Thyroid gland (tissue), 4 donors: Measurements from ENCODE around the gene RTL1. TPM values are rescaled to one million over a fixed set of nuclear protein-coding genes. Genes with fewer than 3 reads are reported as not detected.

ENCODE experiments used
- DNase-seq, 2 donors: peaks; one replicate each; pipeline ENCODE4 v3.0.0-alpha.2; 2019
- H3K27ac ChIP-seq, 3 donors: fragments of 200-600 bp; sonication (generic); 1 replicate in 2 of 3; 2 replicates in 1 of 3; pipeline ENCODE4 v1.5.1; 2016 to 2019; ENCODE audit warnings: mild to moderate bottlenecking in 1 of 3, moderate library complexity in 1 of 3
- H3K27me3 ChIP-seq: fragments of 200-600 bp; sonication (generic); one replicate; pipeline ENCODE4 v1.5.1; 2019
- H3K36me3 ChIP-seq, 2 donors: fragments of 200-600 bp; sonication (generic); one replicate each; pipeline ENCODE4 v1.5.1; 2016 to 2019
- H3K4me1 ChIP-seq, 2 donors: fragments of 200-600 bp; sonication (generic); one replicate each; pipeline ENCODE4 v1.5.1; 2017 to 2019
- H3K4me3 ChIP-seq, 3 donors: fragments of 200-600 bp; sonication (generic); replicated peaks in 1 of 3; 1 replicate in 2 of 3; 2 replicates in 1 of 3; pipeline ENCODE4 v1.5.1; 2016; ENCODE audit warnings: mild to moderate bottlenecking in 1 of 3
- H3K9me3 ChIP-seq: fragments of 200-600 bp; sonication (generic); one replicate; pipeline ENCODE4 v1.5.1; 2017
- CTCF ChIP-seq, 6 experiments: fragments of 200-600 bp in 3 of 6; fragments of 450-650 bp in 3 of 6; sonication (generic) in 3 of 6; IDR thresholded peaks; one replicate each; pipeline ENCODE4 v1.5.1; 2016 to 2019; ENCODE audit warnings: antibody characterized with exemption in 6 of 6, mild to moderate bottlenecking in 2 of 6, inconsistent platforms in 1 of 6, moderate library complexity in 1 of 6
- POLR2A ChIP-seq, 2 donors: fragments of 450-650 bp; IDR thresholded peaks; one replicate each; pipeline ENCODE4 v1.6.1; 2017; ENCODE audit warnings: antibody characterized with exemption in 2 of 2, mild to moderate bottlenecking in 2 of 2, moderate library complexity in 1 of 2
- WGBS, 2 donors: methylation state at CpG; one replicate each; pipeline ENCODE4 v1.1.5; 2017; 5-methylcytosine and 5-hydroxymethylcytosine counted together
- intact Hi-C: fragments of 100-400 bp; cut with DNase I; formaldehyde crosslinking; loops from one replicate; pipeline ENCODE4 v1.15.1; 2023
- total RNA-seq, 4 donors: library from RNA; depleted of rRNA; stranded (reverse); fragments of >200 nt; gene quantifications; one replicate each; pipeline ENCODE4 v1.2.3, GENCODE V29; 2016

The RTL1 gene
- total RNA-seq, 4 donors from 2014 or later = not detected

DNA sequence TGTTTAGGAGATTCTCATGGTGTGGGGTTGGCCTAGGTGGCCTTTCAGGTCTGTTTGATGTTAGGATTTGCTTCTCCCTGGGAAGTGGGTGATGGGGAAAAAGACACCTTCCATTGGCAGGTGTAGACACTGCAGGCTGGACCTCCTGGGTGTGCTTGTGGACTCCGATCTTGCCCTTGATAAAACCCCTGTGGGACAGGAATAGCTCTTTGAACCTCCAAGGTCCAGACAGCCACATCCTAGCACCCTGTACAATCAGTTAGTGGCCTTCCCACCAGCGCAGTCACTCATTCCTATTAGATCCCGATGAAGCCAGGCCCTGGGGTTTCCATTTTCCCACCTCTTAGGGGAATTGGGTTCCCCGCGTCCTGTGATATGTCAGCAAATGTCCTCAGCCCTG lies 49.1 kb downstream of the RTL1 start:
- H3K4me3 ChIP-seq = no peak overlapping the region
- no peaks in the 10 kb centered on the region for H3K36me3 ChIP-seq
- no peaks in the 10 kb centered on the region for H3K4me1 ChIP-seq
- no peaks in the 10 kb centered on the region for H3K27me3 ChIP-seq
- no peak for TF ChIP-seq POLR2A (IDR thresholded peaks at IDR 0.05)
- no peak for TF ChIP-seq CTCF (IDR thresholded peaks at IDR 0.05)
- DNase-seq = no peak
- intact Hi-C loops = no loop called here
- no peaks in the 10 kb centered on the region for H3K9me3 ChIP-seq
- no peak overlapping the region for H3K27ac ChIP-seq
- WGBS, 2 donors = 97 to 98% methylated on average over 5 of the region's 5 CpGs

DNA sequence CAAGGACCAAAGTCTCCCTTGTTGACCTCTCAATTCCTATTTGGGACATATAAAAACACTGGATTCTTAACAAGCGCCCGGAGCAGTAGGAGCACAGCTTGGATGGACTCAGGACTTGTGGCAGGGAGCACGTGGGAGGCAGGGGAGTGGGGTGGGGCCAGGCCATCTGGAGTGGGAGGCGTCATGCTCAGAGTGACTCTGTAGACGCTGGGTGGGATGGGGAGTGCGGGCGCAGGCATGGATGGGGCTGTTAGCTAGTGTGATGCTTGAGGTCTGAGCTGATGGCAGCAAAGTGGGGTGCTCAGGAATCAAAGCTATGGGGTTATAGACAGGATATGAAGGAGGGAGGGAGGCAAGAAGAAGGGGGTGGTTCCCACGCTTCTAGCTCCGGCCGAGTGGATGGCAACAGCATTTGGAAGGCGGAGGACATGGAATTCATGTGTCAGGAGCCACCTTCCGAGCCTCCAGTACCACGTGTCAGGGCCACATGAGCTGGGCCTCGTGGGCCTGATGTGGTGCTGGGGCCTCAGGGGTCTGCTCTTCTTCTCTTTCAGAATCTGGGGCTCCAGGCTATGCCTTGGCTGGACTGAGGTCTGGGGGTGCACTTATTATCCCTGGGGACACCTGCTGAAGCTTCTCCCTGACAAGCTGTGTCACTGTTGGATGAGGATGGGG lies 51.4 kb downstream of the RTL1 start:
- 83 to 88% methylated on average over 14 of the region's 14 CpGs for WGBS, 2 donors
- H3K27me3 ChIP-seq = no peaks in the 10 kb centered on the region
- H3K36me3 ChIP-seq = no peaks in the 10 kb centered on the region
- no peak for DNase-seq
- intact Hi-C loops = no loop called here
- H3K9me3 ChIP-seq = no peaks in the 10 kb centered on the region
- H3K4me1 ChIP-seq = no peaks in the 10 kb centered on the region
- H3K4me3 ChIP-seq = no peak overlapping the region
- no peak overlapping the region for H3K27ac ChIP-seq
- TF ChIP-seq POLR2A (IDR thresholded peaks at IDR 0.05) = no peak
- TF ChIP-seq CTCF (IDR thresholded peaks at IDR 0.05) = no peak

DNA sequence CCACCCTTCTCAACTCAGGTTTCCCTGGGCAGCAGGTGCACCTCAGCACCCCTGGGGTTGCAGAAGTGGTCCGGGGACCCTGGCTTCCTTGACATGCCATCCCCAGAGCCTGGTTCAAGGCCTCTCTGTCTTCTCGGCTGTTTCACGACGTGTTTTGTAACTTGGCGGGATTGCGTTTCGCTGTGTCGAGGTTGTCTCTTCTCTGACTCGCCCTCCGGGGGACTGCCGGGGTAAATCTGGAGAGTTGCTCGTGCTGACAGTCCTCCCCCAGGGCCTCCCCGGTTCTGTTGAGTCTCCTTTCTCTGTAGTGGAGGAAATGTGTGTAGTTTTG lies 52.0 kb downstream of the RTL1 start:
- no peak overlapping the region for H3K27ac ChIP-seq
- TF ChIP-seq CTCF (IDR thresholded peaks at IDR 0.05) = no peak
- no peak for TF ChIP-seq POLR2A (IDR thresholded peaks at IDR 0.05)
- no peaks in the 10 kb centered on the region for H3K27me3 ChIP-seq
- no peaks in the 10 kb centered on the region for H3K4me1 ChIP-seq
- no peaks in the 10 kb centered on the region for H3K36me3 ChIP-seq
- H3K4me3 ChIP-seq = no peak overlapping the region
- H3K9me3 ChIP-seq = no peaks in the 10 kb centered on the region
- DNase-seq = no peak
- intact Hi-C loops = no loop called here
- WGBS, 2 donors = 88 to 93% methylated on average over 13 of the region's 13 CpGs

GRCh38 chr14:100850841-100851585 lies 52.5 kb downstream of the RTL1 start:
- no peaks in the 10 kb centered on the region for H3K4me1 ChIP-seq
- no peaks in the 10 kb centered on the region for H3K36me3 ChIP-seq
- no peaks in the 10 kb centered on the region for H3K27me3 ChIP-seq
- H3K27ac ChIP-seq = no peak overlapping the region
- peak; percentile 23 to 37 for DNase-seq
- no peak overlapping the region for H3K4me3 ChIP-seq
- intact Hi-C loops = no loop called here
- no peaks in the 10 kb centered on the region for H3K9me3 ChIP-seq
- TF ChIP-seq POLR2A (IDR thresholded peaks at IDR 0.05) = no peak
- peak in 5 of 6 experiments; percentile 13 to 49 (median 28) for TF ChIP-seq CTCF (IDR thresholded peaks at IDR 0.05)
- WGBS, 2 donors = 77 to 80% methylated on average over 3 to 8 of the region's 8 CpGs

DNA sequence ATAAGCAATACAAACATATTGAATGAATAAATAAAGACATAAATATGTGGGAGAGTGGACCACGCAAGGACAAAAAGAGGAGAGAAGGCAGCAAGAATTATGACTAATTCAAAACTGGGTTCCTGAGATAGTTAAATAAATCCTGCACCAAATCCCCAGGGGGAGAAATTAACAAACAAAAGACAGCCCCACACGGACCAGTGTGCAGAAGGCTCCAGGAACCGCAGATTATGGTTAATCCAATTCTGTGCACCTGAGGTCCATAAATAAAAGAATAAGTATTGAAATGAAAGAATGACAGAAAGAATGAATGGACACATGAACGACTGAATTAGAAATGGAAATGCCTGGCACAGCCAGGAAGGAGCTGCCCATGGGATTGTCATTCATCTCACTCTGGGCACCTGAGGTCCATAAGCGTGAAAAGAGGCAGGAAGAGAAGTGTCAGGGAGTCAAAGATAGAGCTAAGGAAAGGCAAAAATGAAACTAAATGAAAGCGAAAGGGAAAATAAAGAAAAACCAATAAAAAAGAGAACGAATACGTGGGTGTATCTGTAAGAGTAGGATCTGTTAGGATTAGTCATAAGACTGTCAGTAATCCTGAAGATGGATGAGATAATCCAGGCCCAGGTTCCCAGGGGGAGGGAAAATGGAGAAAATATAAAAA lies 54.3 kb downstream of the RTL1 start:
- no peak for DNase-seq
- no peaks in the 10 kb centered on the region for H3K9me3 ChIP-seq
- intact Hi-C loops = no loop called here
- WGBS, 2 donors = 63 to 70% methylated on average over 8 of the region's 8 CpGs
- no peaks in the 10 kb centered on the region for H3K4me1 ChIP-seq
- TF ChIP-seq CTCF (IDR thresholded peaks at IDR 0.05) (no peak), POLR2A (IDR thresholded peaks at IDR 0.05) (no peak)
- no peak overlapping the region for H3K4me3 ChIP-seq
- no peak overlapping the region for H3K27ac ChIP-seq
- H3K27me3 ChIP-seq = no peaks in the 10 kb centered on the region
- no peaks in the 10 kb centered on the region for H3K36me3 ChIP-seq
